OCI-LY3 (cell line): Measurements from ENCODE around the gene MAPK9.

ENCODE experiments used
- H2AFZ ChIP-seq: fragments of 200-600, 300-600 bp; shearing (Covaris generic); 2 replicates; pipeline ENCODE4 v1.6.0; 2014; ENCODE audit warnings: antibody characterized with exemption, low read depth, low read length
- H3K27ac ChIP-seq: fragments of 200-600, 300-600 bp; sonication (generic); 2 replicates; pipeline ENCODE4 v1.5.1; 2014; ENCODE audit warnings: mild to moderate bottlenecking, low read length, moderate library complexity, mixed read lengths
- H3K27me3 ChIP-seq: fragments of 200-600, 300-600 bp; sonication (generic); 2 replicates; pipeline ENCODE4 v1.6.1; 2014; ENCODE audit warnings: low read depth, low read length, mixed read lengths
- H3K36me3 ChIP-seq: fragments of 200-600, 300-600 bp; sonication (generic); replicated peaks from 2 replicates; pipeline ENCODE3; 2014; ENCODE audit warnings: low read depth, low read length, mixed read lengths
- H3K4me1 ChIP-seq: fragments of 300-600, 200-600 bp; sonication (generic); 2 replicates; pipeline ENCODE4 v1.6.1; 2014; ENCODE audit warnings: low read length, mixed read lengths
- H3K4me2 ChIP-seq: fragments of 200-600, 300-600 bp; sonication (generic); 2 replicates; pipeline ENCODE4 v1.6.1; 2014; ENCODE audit warnings: low read length, mixed read lengths
- H3K4me3 ChIP-seq: fragments of 300-600, 200-600 bp; sonication (generic); 2 replicates; pipeline ENCODE4 v1.5.1; 2014; ENCODE audit warnings: antibody characterized with exemption, mild to moderate bottlenecking, low read length, moderate library complexity
- H3K79me2 ChIP-seq: fragments of 300-600, 200-600 bp; shearing (Covaris generic); 2 replicates; pipeline ENCODE4 v1.6.1; 2014; ENCODE audit warnings: mild to moderate bottlenecking, low read length, mixed read lengths
- H3K9ac ChIP-seq: fragments of 300-600, 200-600 bp; shearing (Covaris generic); 2 replicates; pipeline ENCODE4 v1.6.0; 2014; ENCODE audit warnings: mild to moderate bottlenecking, low read length, moderate library complexity
- H3K9me3 ChIP-seq: fragments of 200-600, 300-600 bp; shearing (Covaris generic); 2 replicates; pipeline ENCODE4 v1.6.1; 2014; ENCODE audit warnings: low read length, mixed read lengths; ENCODE audit not compliant: insufficient read depth
- H4K20me1 ChIP-seq: fragments of 200-600, 300-600 bp; sonication (generic); 2 replicates; pipeline ENCODE4 v1.6.1; 2016; ENCODE audit warnings: low read length, mixed read lengths; ENCODE audit not compliant: insufficient read depth
- EZH2phosphoT487 ChIP-seq: fragments of 200-600 bp; shearing (Covaris generic); IDR thresholded peaks from 2 replicates; pipeline ENCODE4 v1.6.1; 2018; ENCODE audit warnings: antibody characterized with exemption, mixed run types, low read depth
- TF ChIP-seq, protein P1 (sequence below): fragments of 200-600, 300-600 bp; sonication (generic); IDR thresholded peaks from 2 replicates; pipeline ENCODE4 v1.5.1; 2014; ENCODE audit warnings: antibody characterized with exemption, low read length, low read depth

MAPK9 gene

GRCh38 chr5:180193749-180194375 lies 98.0 kb downstream of the MAPK9 start:
- H3K4me3 ChIP-seq: no peak overlapping the region

DNA sequence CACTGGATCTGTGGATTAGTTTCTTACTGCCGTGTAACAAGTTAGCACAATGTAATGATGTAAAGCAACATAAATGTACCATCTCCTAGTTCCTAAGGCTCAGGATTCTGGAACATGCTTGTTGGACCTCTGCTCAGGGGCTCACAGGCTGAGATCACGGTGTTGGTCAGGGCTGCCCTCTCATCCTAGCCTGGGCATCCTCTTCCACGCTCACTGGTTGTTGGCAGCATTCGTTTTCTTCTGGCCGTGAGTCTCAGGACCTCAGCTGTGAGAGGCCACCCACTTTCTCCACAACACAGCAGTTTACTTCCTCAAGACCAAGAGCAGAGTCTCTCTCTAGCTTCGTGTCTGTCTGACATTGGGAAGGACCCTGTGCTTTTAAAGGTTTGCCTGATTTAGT lies 100.2 kb downstream of the MAPK9 start:
- no peak overlapping the region for H3K4me2 ChIP-seq
- H3K9me3 ChIP-seq: no peaks in the 10 kb centered on the region
- no peak overlapping the region for H3K27ac ChIP-seq
- H3K36me3 ChIP-seq: no peaks in the 10 kb centered on the region
- H3K9ac ChIP-seq: no peak overlapping the region
- no peaks in the 10 kb centered on the region for H3K4me1 ChIP-seq
- no peak overlapping the region for H3K4me3 ChIP-seq
- no peaks in the 10 kb centered on the region for H3K27me3 ChIP-seq
- H4K20me1 ChIP-seq: no peaks in the 10 kb centered on the region
- no peak for TF ChIP-seq EZH2phosphoT487
- TF ChIP-seq, protein P1, sequence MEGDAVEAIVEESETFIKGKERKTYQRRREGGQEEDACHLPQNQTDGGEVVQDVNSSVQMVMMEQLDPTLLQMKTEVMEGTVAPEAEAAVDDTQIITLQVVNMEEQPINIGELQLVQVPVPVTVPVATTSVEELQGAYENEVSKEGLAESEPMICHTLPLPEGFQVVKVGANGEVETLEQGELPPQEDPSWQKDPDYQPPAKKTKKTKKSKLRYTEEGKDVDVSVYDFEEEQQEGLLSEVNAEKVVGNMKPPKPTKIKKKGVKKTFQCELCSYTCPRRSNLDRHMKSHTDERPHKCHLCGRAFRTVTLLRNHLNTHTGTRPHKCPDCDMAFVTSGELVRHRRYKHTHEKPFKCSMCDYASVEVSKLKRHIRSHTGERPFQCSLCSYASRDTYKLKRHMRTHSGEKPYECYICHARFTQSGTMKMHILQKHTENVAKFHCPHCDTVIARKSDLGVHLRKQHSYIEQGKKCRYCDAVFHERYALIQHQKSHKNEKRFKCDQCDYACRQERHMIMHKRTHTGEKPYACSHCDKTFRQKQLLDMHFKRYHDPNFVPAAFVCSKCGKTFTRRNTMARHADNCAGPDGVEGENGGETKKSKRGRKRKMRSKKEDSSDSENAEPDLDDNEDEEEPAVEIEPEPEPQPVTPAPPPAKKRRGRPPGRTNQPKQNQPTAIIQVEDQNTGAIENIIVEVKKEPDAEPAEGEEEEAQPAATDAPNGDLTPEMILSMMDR: no peak
- no peaks in the 10 kb centered on the region for H3K79me2 ChIP-seq
- H2AFZ ChIP-seq: no peak overlapping the region

More at GRCh38 chr5:180193749-180194375, 98.0 kb downstream of the MAPK9 start:
- no peaks in the 10 kb centered on the region for H3K4me1 ChIP-seq
- H4K20me1 ChIP-seq: no peaks in the 10 kb centered on the region
- H3K27ac ChIP-seq: no peak overlapping the region
- H3K36me3 ChIP-seq: no peaks in the 10 kb centered on the region
- no peak overlapping the region for H3K4me2 ChIP-seq
- H2AFZ ChIP-seq: no peak overlapping the region
- TF ChIP-seq, protein P1: no peak
- no peak for TF ChIP-seq EZH2phosphoT487
- no peak overlapping the region for H3K9ac ChIP-seq
- no peaks in the 10 kb centered on the region for H3K27me3 ChIP-seq
- H3K79me2 ChIP-seq: no peaks in the 10 kb centered on the region
- no peaks in the 10 kb centered on the region for H3K9me3 ChIP-seq

DNA sequence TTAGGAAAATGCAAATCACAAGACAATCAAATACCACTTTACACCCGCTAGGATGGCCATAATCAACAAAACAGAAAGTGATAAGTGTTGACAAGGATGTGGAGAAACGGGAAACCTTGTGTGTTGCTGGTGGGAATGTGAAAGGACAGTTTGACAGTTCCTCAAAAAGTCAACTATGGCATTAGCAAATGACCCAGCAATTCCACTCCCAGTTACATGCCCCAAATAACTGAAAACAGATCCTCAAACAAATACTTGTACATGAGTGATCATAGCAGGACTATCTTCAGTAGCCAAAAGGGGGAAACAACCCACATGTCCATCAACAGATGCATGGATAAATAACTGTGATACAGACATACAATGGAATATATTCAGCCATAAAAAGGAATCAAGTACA lies 104.1 kb downstream of the MAPK9 start:
- H4K20me1 ChIP-seq: no peaks in the 10 kb centered on the region
- H2AFZ ChIP-seq: no peak overlapping the region
- H3K9ac ChIP-seq: no peak overlapping the region
- no peaks in the 10 kb centered on the region for H3K9me3 ChIP-seq
- no peaks in the 10 kb centered on the region for H3K27me3 ChIP-seq
- H3K4me2 ChIP-seq: no peak overlapping the region
- H3K27ac ChIP-seq: no peak overlapping the region
- no peak for TF ChIP-seq EZH2phosphoT487
- TF ChIP-seq, protein P1: no peak
- no peaks in the 10 kb centered on the region for H3K4me1 ChIP-seq
- H3K79me2 ChIP-seq: no peaks in the 10 kb centered on the region
- H3K36me3 ChIP-seq: no peaks in the 10 kb centered on the region
- H3K4me3 ChIP-seq: no peak overlapping the region
